MM.1S (cell line): ENCODE results near the gene SNX20.

Experiments used
- DNase-seq: peaks from one replicate; pipeline ENCODE4 v3.0.0-alpha.2; 2015
- H2AFZ ChIP-seq: fragments of 300-600 bp; sonication (generic); 2 replicates; pipeline ENCODE4 v1.6.0; 2016; ENCODE audit warnings: antibody characterized with exemption, low read length
- H3F3A ChIP-seq: fragments of 300-600 bp; sonication (generic); 2 replicates; pipeline ENCODE4 v1.6.1; 2016; ENCODE audit warnings: mild to moderate bottlenecking, antibody characterized with exemption, low read length, moderate library complexity, mixed read lengths; ENCODE audit not compliant: insufficient read depth
- H3K27ac ChIP-seq: fragments of 300-600 bp; sonication (generic); 2 replicates; pipeline ENCODE4 v1.5.1; 2016; ENCODE audit warnings: mild to moderate bottlenecking, low read length
- H3K27me3 ChIP-seq: fragments of 300-600 bp; sonication (generic); replicated peaks from 2 replicates; pipeline ENCODE4 v1.6.0; 2016; ENCODE audit warnings: low read length; ENCODE audit not compliant: insufficient read depth
- H3K36me3 ChIP-seq: fragments of 300-600 bp; sonication (generic); replicated peaks from 2 replicates; pipeline ENCODE4 v1.6.1; 2016; ENCODE audit warnings: mild to moderate bottlenecking, low read length, mixed read lengths; ENCODE audit not compliant: insufficient read depth
- H3K4me1 ChIP-seq: fragments of 300-600 bp; sonication (generic); 2 replicates; pipeline ENCODE4 v1.6.1; 2016; ENCODE audit warnings: low read length, mixed read lengths
- H3K4me2 ChIP-seq: fragments of 300-600 bp; sonication (generic); 2 replicates; pipeline ENCODE4 v1.6.0; 2016; ENCODE audit warnings: low read depth, low read length
- H3K4me3 ChIP-seq: fragments of 300-600 bp; sonication (generic); 2 replicates; pipeline ENCODE4 v1.5.1; 2016; ENCODE audit warnings: low read length, mixed read lengths
- H3K79me2 ChIP-seq: fragments of 300-600 bp; sonication (generic); 2 replicates; pipeline ENCODE4 v1.6.1; 2016; ENCODE audit warnings: mixed run types, low read length, mixed read lengths
- H3K9ac ChIP-seq: fragments of 300-600 bp; sonication (generic); 2 replicates; pipeline ENCODE4 v1.6.1; 2016; ENCODE audit warnings: low read length, mixed read lengths
- H3K9me2 ChIP-seq: fragments of 300-600 bp; sonication (generic); replicated peaks from 2 replicates; pipeline ENCODE4 v1.6.1; 2016; ENCODE audit warnings: mild to moderate bottlenecking, low read length, mixed read lengths; ENCODE audit not compliant: insufficient read depth
- H3K9me3 ChIP-seq: fragments of 300-600 bp; sonication (generic); replicated peaks from 2 replicates; pipeline ENCODE4 v1.6.1; 2016; ENCODE audit warnings: mild to moderate bottlenecking, low read length, mixed read lengths; ENCODE audit not compliant: insufficient read depth
- H4K20me1 ChIP-seq: fragments of 300-600 bp; sonication (generic); 2 replicates; pipeline ENCODE4 v1.6.1; 2016; ENCODE audit warnings: mild to moderate bottlenecking, low read length, moderate library complexity, mixed read lengths; ENCODE audit not compliant: insufficient read depth
- EZH2 ChIP-seq: fragments of 300-600 bp; sonication (generic); optimal IDR thresholded peaks from 2 replicates; pipeline ENCODE3; 2017; ENCODE audit warnings: low read depth, mild to moderate bottlenecking, antibody characterized with exemption, low read length, mixed read lengths
- EZH2phosphoT487 ChIP-seq: fragments of 300-600 bp; sonication (generic); IDR thresholded peaks from 2 replicates; pipeline ENCODE4 v1.6.1; 2018; ENCODE audit warnings: antibody characterized with exemption, low read length
- TF ChIP-seq, protein P1 (sequence below): fragments of 300-600 bp; sonication (generic); IDR thresholded peaks from 2 replicates; pipeline ENCODE4 v1.5.1; 2016; ENCODE audit warnings: antibody characterized with exemption, low read length, mixed read lengths

Gene SNX20

DNA sequence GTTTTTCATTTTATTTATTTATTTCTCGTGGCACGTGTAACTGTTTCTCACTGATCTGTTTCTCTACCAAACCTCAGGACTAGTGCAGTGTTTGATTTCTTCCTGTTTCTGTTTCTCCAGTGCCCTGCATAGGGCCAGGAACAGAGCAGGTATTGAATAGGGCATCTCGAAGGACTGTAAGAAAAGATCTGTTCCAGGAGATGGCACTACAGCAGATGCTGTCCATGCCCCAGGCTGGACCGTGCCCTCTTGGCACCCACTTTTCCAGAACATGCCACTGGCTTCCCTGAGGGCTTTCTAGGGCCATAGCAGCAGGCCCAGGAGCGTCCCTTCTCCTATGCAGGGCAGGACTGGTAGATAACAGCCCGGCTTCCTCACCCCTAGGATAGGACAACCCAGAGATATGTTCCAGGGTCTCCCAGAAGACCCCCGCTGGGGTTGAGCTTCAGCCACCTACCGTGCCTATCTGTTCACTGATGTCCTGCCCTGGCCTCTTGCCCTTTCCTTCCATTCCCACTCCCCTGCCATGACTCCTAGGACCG, 4.4 kb downstream of the SNX20 start:
- no peak overlapping the region for H2AFZ ChIP-seq
- TF ChIP-seq EZH2phosphoT487 (no peak), EZH2 (no peak)
- TF ChIP-seq, protein P1, sequence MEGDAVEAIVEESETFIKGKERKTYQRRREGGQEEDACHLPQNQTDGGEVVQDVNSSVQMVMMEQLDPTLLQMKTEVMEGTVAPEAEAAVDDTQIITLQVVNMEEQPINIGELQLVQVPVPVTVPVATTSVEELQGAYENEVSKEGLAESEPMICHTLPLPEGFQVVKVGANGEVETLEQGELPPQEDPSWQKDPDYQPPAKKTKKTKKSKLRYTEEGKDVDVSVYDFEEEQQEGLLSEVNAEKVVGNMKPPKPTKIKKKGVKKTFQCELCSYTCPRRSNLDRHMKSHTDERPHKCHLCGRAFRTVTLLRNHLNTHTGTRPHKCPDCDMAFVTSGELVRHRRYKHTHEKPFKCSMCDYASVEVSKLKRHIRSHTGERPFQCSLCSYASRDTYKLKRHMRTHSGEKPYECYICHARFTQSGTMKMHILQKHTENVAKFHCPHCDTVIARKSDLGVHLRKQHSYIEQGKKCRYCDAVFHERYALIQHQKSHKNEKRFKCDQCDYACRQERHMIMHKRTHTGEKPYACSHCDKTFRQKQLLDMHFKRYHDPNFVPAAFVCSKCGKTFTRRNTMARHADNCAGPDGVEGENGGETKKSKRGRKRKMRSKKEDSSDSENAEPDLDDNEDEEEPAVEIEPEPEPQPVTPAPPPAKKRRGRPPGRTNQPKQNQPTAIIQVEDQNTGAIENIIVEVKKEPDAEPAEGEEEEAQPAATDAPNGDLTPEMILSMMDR, result no peak

GRCh38 chr16:50675686-50676610, 5.2 kb downstream of the SNX20 start:
- H3K79me2 ChIP-seq, result peaks cover 28% of the 10 kb centered on the region
- H3K27ac ChIP-seq, result no peak overlapping the region
- no peak overlapping the region for H3K4me2 ChIP-seq
- no peaks in the 10 kb centered on the region for H3K27me3 ChIP-seq
- H3F3A ChIP-seq, result no peaks in the 10 kb centered on the region
- H4K20me1 ChIP-seq, result no peaks in the 10 kb centered on the region
- peaks cover 3% of the 10 kb centered on the region; the same call in 1 of the 2 replicates for H3K4me1 ChIP-seq
- H3K9me3 ChIP-seq, result no peaks in the 10 kb centered on the region; the same call in 1 of the 2 replicates
- H3K9me2 ChIP-seq, result no peaks in the 10 kb centered on the region
- H3K9ac ChIP-seq, result no peak overlapping the region
- TF ChIP-seq, protein P1, result no peak
- TF ChIP-seq EZH2phosphoT487 (no peak), EZH2 (no peak)
- no peak overlapping the region for H2AFZ ChIP-seq
- H3K36me3 ChIP-seq, result peaks cover 16% of the 10 kb centered on the region
- no peak overlapping the region for H3K4me3 ChIP-seq
- DNase-seq, result no peak

More for the DNA sequence above, 4.4 kb downstream of the SNX20 start:
- H3K9me3 ChIP-seq, result no peaks in the 10 kb centered on the region; the same call in 1 of the 2 replicates
- H3K27ac ChIP-seq, result no peak overlapping the region
- peaks cover 35% of the 10 kb centered on the region for H3K79me2 ChIP-seq
- H3K9me2 ChIP-seq, result no peaks in the 10 kb centered on the region
- peaks cover 16% of the 10 kb centered on the region for H3K36me3 ChIP-seq
- H3K9ac ChIP-seq, result no peak overlapping the region
- H3F3A ChIP-seq, result no peaks in the 10 kb centered on the region
- no peak overlapping the region for H3K4me3 ChIP-seq
- no peaks in the 10 kb centered on the region for H3K27me3 ChIP-seq
- H4K20me1 ChIP-seq, result no peaks in the 10 kb centered on the region
- H3K4me2 ChIP-seq, result no peak overlapping the region
- DNase-seq, result no peak
- peaks cover 8% of the 10 kb centered on the region for H3K4me1 ChIP-seq

GRCh38 chr16:50674831-50675230, 6.3 kb downstream of the SNX20 start:
- Histone ChIP-seq H3K4me2 (no peak overlapping the region), H3K27ac (no peak overlapping the region), H3K4me3 (no peak overlapping the region), H2AFZ (no peak overlapping the region), H3K9me3 (no peaks in the 10 kb centered on the region; the same call in 1 of the 2 replicates), H3K27me3 (no peaks in the 10 kb centered on the region), H3K36me3 (peaks cover 16% of the 10 kb centered on the region), H3K9ac (no peak overlapping the region), H3K79me2 (peaks cover 17% of the 10 kb centered on the region), H3K4me1 (no peaks in the 10 kb centered on the region), H3K9me2 (no peaks in the 10 kb centered on the region), H3F3A (no peaks in the 10 kb centered on the region), H4K20me1 (no peaks in the 10 kb centered on the region)
- TF ChIP-seq, protein P1, result no peak
- TF ChIP-seq EZH2phosphoT487 (no peak), EZH2 (no peak)
- DNase-seq, result no peak
